Lower lobe of right lung (tissue), 2 donors: ENCODE measurements around the gene SLCO4A1. TPM values are rescaled to one million over a fixed set of nuclear protein-coding genes. Genes with fewer than 3 reads are reported as not detected.

Source experiments
- ATAC-seq, 2 donors: fragments of 200-7000 bp; cut with Tn5 transposase; one replicate each; pipeline ENCODE4 v1.9.1; 2020 to 2022; ENCODE audit warnings: mild to moderate bottlenecking in 2 of 2, moderate library complexity in 2 of 2
- DNase-seq: peaks from one replicate; pipeline ENCODE4 v3.0.0-alpha.2; 2020
- H3K27ac ChIP-seq: fragments of 200-600 bp; one replicate; pipeline ENCODE4 v1.8.0; 2022
- H3K27me3 ChIP-seq: fragments of 200-600 bp; one replicate; pipeline ENCODE4 v1.8.0; 2022; ENCODE audit warnings: low read depth
- H3K36me3 ChIP-seq: fragments of 200-600 bp; one replicate; pipeline ENCODE4 v1.8.0; 2022; ENCODE audit warnings: mild to moderate bottlenecking
- H3K4me1 ChIP-seq: fragments of 200-600 bp; one replicate; pipeline ENCODE4 v1.8.0; 2022
- H3K4me3 ChIP-seq: fragments of 200-600 bp; one replicate; pipeline ENCODE4 v1.8.0; 2022; ENCODE audit warnings: mild to moderate bottlenecking
- H3K9me3 ChIP-seq: fragments of 200-600 bp; one replicate; pipeline ENCODE4 v1.8.0; 2022
- CTCF ChIP-seq: fragments of 200-600 bp; IDR thresholded peaks from one replicate; pipeline ENCODE4 v1.8.0; 2022; ENCODE audit warnings: antibody characterized with exemption, mild to moderate bottlenecking
- intact Hi-C: fragments of 100-400 bp; cut with DNase I; formaldehyde crosslinking; loops from one replicate; pipeline ENCODE4 v1.11.0; 2022
- total RNA-seq: library from RNA; stranded (reverse); fragmentation: NEBNext Ultra II Directional; extraction: Animal tissue kit (Norgen Biotek cat#: 25700); gene quantifications from one replicate; pipeline ENCODE4 v1.2.1, GENCODE V29; 2021
- donor health status: DM: no; HTN: yes; CAD: no; lungs with severe emphysema.

Gene SLCO4A1
- total RNA-seq, 1 donor from 2014 or later: 72.4 TPM

GRCh38 chr20:62656197-62656918 is 14.1 kb downstream of the SLCO4A1 start:
- Histone ChIP-seq H3K27ac (no peak overlapping the region), H3K9me3 (no peaks in the 10 kb centered on the region), H3K36me3 (peaks cover 49% of the 10 kb centered on the region), H3K4me1 (peaks cover 18% of the 10 kb centered on the region), H3K27me3 (no peaks in the 10 kb centered on the region), H3K4me3 (no peak overlapping the region)
- no peak for DNase-seq
- intact Hi-C loops: no loop called here
- no peak for TF ChIP-seq CTCF
- no peak for ATAC-seq

GRCh38 chr20:62656919-62657588 is 14.8 kb downstream of the SLCO4A1 start:
- no peak for DNase-seq
- no peak for ATAC-seq
- no peak for TF ChIP-seq CTCF
- Histone ChIP-seq H3K27me3 (no peaks in the 10 kb centered on the region), H3K4me1 (peaks cover 13% of the 10 kb centered on the region), H3K4me3 (no peak overlapping the region), H3K9me3 (no peaks in the 10 kb centered on the region), H3K27ac (no peak overlapping the region), H3K36me3 (peaks cover 54% of the 10 kb centered on the region)
- intact Hi-C loops: no loop called here

GRCh38 chr20:62657589-62657942 is 15.3 kb downstream of the SLCO4A1 start:
- peaks cover 54% of the 10 kb centered on the region for H3K36me3 ChIP-seq
- H3K27me3 ChIP-seq: no peaks in the 10 kb centered on the region
- ATAC-seq (no peak), DNase-seq (no peak)
- H3K27ac ChIP-seq: no peak overlapping the region
- no peak overlapping the region for H3K4me3 ChIP-seq
- intact Hi-C loops: no loop called here
- H3K9me3 ChIP-seq: no peaks in the 10 kb centered on the region
- TF ChIP-seq CTCF: no peak
- peaks cover 12% of the 10 kb centered on the region for H3K4me1 ChIP-seq

GRCh38 chr20:62657956-62658355 is 15.7 kb downstream of the SLCO4A1 start:
- ATAC-seq (no peak), DNase-seq (no peak)
- Histone ChIP-seq H3K9me3 (no peaks in the 10 kb centered on the region), H3K27ac (no peak overlapping the region), H3K4me3 (no peak overlapping the region), H3K4me1 (peaks cover 8% of the 10 kb centered on the region), H3K27me3 (no peaks in the 10 kb centered on the region), H3K36me3 (peaks cover 57% of the 10 kb centered on the region)
- no peak for TF ChIP-seq CTCF
- intact Hi-C loops: no loop called here

- Histone ChIP-seq H3K4me3 (no peak overlapping the region), H3K27ac (no peak overlapping the region), H3K4me1 (peaks cover under 1% of the 10 kb centered on the region), H3K36me3 (peaks cover 58% of the 10 kb centered on the region), H3K27me3 (no peaks in the 10 kb centered on the region), H3K9me3 (no peaks in the 10 kb centered on the region)
- intact Hi-C loops: no loop called here
- ATAC-seq (no peak), DNase-seq (no peak)
- TF ChIP-seq CTCF: no peak
These were observed 16.4 kb downstream of the SLCO4A1 start for GRCh38 chr20:62658593-62659178.
